Activated CD8-positive, alpha-beta T cell treated with anti-CD3 and anti-CD28 coated beads, Interleukin-2, amount 10 ng/mL, durations not matched to agents 7 days and 5 days (primary cell): Measurements from ENCODE around the gene CLEC20A. TPM values are rescaled to one million over a fixed set of nuclear protein-coding genes. Genes with fewer than 3 reads are reported as not detected.

Source experiments
- ATAC-seq: fragments of 150-1000 bp; cut with Tn5 transposase; one replicate; pipeline ENCODE4 v1.10.0; 2021; ENCODE audit warnings: moderate library complexity
- CTCF ChIA-PET: fragments of 350-600 bp; sonication (Branson Sonifier 250); formaldehyde crosslinking; loops from one replicate; lab custom pipeline; 2021; ENCODE audit warnings: antibody characterized with exemption; lab: Charles Lee
- POLR2A ChIA-PET: fragments of 350-600 bp; sonication (Branson Sonifier 250); formaldehyde crosslinking; loops from one replicate; lab custom pipeline; 2021; ENCODE audit warnings: antibody characterized with exemption; lab: Charles Lee
- DNase-seq: peaks from one replicate; pipeline ENCODE4 v3.0.0-alpha.2; 2020
- H3K27ac Mint-ChIP-seq: one replicate; pipeline ENCODE4 v1.8.0; 2021; ENCODE audit warnings: mild to moderate bottlenecking, mixed read lengths
- H3K27me3 Mint-ChIP-seq: one replicate; pipeline ENCODE4 v1.8.0; 2021; ENCODE audit warnings: low read depth, mixed read lengths
- H3K36me3 Mint-ChIP-seq: one replicate; pipeline ENCODE4 v1.8.0; 2021; ENCODE audit warnings: low read depth, mixed read lengths
- H3K4me1 Mint-ChIP-seq: one replicate; pipeline ENCODE4 v1.8.0; 2021; ENCODE audit warnings: low read depth, mixed read lengths
- H3K4me3 Mint-ChIP-seq: one replicate; pipeline ENCODE4 v1.8.0; 2021; ENCODE audit warnings: mild to moderate bottlenecking, mixed read lengths
- H3K9me3 Mint-ChIP-seq: one replicate; pipeline ENCODE4 v1.8.0; 2022; ENCODE audit warnings: mixed read lengths; ENCODE audit not compliant: insufficient read depth
- total RNA-seq, 2 experiments: library from RNA; stranded (reverse); gene quantifications; one replicate each; pipeline ENCODE4 v1.2.3, GENCODE V29; 2021

CLEC20A gene
- total RNA-seq, 2 experiments from 2014 or later = not detected

DNA sequence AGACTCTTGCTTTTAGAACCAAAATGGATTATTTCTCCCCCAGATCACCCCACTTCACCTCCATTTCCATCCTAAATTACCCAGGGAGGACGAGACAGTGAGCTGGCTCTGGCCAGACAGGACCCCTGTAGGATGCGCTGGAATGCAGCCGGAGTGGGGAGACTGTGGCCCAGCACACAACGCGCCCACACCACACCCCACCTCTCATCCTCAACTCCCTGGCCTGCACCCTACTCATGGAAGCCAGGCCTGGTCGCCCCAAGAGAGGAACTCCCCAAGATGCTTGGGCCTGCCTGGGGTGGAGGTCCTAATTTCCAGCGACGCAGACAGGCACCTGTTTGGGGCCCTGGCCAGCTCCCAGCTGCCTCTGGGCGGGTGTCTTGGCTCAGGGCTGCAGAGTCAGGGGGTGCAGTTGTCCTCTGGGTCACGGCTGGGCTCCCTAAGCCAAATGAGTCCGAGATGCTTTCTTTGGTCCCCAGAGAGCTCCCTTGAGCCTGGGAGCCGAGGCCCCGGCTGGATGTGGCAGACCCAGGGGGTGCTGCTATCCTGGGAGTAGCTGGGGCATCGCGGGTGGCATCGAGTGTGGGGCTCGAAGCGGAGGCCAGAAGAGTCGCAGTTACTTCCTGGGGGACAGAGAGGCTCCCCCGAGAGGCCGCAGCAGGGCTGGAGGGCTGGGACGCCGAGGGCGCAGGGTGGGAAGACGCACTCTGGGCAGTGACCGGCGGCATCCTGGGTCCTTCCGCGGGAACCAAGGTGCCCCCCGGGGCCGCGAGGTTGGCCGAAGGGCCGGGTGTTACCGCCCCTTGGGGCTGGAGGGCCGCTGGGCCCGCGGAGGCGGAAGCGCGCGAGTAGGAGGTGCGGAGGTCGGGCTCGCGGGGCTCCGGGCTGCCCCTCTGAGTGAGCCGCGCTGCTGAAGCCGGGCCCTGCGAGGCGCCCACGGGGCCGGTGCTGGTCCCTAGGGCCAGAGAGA, 10.4 kb downstream of the CLEC20A start:
- no peaks in the 10 kb centered on the region for H3K9me3 Mint-ChIP-seq
- no peaks in the 10 kb centered on the region for H3K4me1 Mint-ChIP-seq
- no peaks in the 10 kb centered on the region for H3K27me3 Mint-ChIP-seq
- DNase-seq = no peak
- H3K4me3 Mint-ChIP-seq = no peak overlapping the region
- no peak overlapping the region for H3K27ac Mint-ChIP-seq
- ChIA-PET CTCF (interaction anchor here (1.4 kb wide), 1 partner anchor 16 kb away, joined by 3 read pairs; no protein-coding TSS in a partner anchor), POLR2A (no interaction called here)
- no peaks in the 10 kb centered on the region for H3K36me3 Mint-ChIP-seq
- no peak for ATAC-seq

DNA sequence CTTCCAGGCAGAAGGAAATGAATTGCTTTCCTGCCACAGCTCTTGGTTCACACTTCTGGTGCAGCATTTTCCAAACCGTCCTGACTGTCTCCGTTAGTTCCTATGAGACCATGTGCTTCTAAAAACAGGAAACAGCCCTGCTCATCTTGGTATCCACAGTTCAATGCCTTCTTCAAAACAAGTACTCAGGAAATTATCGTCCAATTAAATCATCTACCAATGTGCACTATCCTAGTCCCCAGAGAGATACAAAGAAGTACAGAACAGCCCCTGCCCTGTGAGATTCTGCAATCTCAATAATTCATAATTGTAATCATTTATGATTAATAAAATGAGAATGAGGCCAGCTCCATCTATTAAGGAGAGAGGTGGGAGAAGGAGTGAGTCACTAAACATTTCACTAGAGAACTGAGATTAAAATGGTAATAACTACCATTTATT, 11.2 kb downstream of the CLEC20A start:
- Mint-ChIP-seq H3K27me3 (no peaks in the 10 kb centered on the region), H3K36me3 (no peaks in the 10 kb centered on the region), H3K4me3 (no peak overlapping the region), H3K4me1 (no peaks in the 10 kb centered on the region), H3K27ac (no peak overlapping the region), H3K9me3 (no peaks in the 10 kb centered on the region)
- ATAC-seq (no peak), DNase-seq (no peak)
- CTCF ChIA-PET = no interaction called here
- POLR2A ChIA-PET = no interaction called here

DNA sequence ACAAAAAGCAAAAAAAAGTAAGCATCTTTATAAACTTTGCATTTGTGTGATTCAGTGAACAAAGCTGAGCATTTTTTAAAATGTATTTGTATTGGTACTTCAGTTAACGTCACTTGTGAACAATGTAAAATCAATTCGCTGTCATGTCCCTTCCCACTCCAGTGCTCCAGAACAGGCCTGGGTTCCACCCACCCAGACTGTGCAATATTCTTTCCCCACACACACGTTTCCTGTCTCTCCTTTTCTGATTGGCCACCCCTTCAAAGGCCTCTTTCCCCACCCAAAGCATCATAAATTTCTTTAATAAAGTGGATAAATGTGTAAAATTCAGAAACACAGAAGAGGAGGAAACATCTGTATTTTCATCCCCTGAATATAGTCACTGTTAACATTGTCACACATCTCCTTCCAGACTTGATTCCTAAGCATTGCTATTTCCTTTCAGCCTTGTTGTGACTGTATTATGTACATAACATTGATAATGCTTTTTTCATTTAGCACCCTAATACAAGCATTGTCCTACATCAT, 12.0 kb downstream of the CLEC20A start:
- Mint-ChIP-seq H3K36me3 (no peaks in the 10 kb centered on the region), H3K9me3 (no peaks in the 10 kb centered on the region), H3K27ac (no peak overlapping the region), H3K27me3 (no peaks in the 10 kb centered on the region), H3K4me1 (no peaks in the 10 kb centered on the region), H3K4me3 (no peak overlapping the region)
- ChIA-PET POLR2A (no interaction called here), CTCF (no interaction called here)
- DNase-seq (no peak), ATAC-seq (no peak)

DNA sequence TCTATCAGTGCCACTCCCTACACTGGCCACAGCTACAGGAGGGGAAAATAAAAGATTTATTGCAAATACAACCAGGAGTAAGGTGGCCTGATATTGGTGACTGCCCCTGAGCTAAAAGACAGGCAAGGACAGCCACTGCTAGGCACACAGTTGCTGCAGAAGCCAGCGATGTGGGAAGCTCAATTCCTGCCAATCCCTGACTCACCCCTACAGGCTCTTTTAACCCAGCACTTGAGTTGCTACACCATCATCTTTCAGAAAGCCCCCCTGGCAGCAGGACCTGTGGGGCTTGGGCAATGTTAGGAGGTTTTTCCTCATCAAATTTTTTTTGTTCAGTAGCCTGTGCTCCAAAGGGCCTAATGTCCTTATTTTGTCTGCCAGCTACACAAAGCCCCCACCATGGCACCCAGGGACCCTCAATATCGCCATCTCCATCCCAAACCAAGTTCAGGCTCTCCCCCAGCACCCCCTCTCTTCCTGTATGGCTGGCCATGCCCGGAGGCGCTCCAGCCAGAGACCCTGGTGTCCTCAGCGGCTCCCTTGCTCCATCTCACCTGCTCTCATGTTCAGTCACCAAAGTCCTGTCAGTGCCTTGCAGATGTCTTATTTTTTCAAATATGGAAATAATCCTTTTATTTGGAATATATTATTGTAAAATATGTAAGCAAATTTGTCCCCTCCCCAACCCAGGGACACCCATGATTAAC, 13.4 kb downstream of the CLEC20A start:
- Mint-ChIP-seq H3K27me3 (no peaks in the 10 kb centered on the region), H3K36me3 (no peaks in the 10 kb centered on the region), H3K4me1 (no peaks in the 10 kb centered on the region), H3K4me3 (no peak overlapping the region), H3K9me3 (no peaks in the 10 kb centered on the region), H3K27ac (no peak overlapping the region)
- ATAC-seq (no peak), DNase-seq (no peak)
- POLR2A ChIA-PET = no interaction called here
- CTCF ChIA-PET = no interaction called here

DNA sequence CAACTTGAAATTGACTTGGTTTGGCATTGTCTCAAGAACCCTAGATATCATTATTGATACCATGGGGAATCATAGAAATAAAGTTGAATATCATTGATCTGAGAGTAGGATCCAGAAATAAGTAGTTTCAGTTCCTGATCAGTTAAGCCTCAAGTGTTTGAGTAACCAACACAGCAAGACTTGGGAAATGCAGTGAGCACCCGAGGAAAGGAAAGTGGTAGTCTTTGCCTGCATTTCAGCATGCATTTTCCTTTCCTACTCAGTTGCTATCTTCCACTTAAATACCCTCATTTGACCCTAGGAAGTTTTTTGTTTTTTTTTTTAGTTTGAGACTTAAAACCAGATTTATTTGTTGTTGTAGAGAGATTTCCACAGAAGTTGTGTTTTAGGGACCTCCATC, 18.9 kb downstream of the CLEC20A start:
- Mint-ChIP-seq H3K27ac (no peak overlapping the region), H3K27me3 (peaks cover 12% of the 10 kb centered on the region), H3K36me3 (no peaks in the 10 kb centered on the region), H3K9me3 (no peaks in the 10 kb centered on the region), H3K4me1 (no peaks in the 10 kb centered on the region), H3K4me3 (no peak overlapping the region)
- DNase-seq (no peak), ATAC-seq (no peak)
- CTCF ChIA-PET = no interaction called here
- POLR2A ChIA-PET = no interaction called here

DNA sequence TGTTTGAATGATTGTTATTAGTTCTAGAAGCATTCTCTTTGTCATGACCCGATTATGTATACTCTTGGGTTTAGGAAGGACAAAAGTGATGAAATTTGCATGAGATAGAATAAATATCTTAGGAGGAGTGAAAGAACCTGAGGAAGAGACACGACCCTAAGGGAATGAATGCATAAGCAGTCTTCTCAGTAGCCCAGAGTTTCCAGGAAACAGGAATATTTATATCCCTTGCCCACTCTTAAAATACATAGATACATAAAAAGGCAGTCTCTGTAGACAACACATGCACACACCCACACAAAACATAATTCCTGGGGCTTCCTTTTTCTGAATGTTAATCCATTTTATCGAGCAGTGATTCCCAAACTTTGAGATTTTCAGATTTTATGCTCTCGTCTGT, 19.4 kb downstream of the CLEC20A start:
- no peaks in the 10 kb centered on the region for H3K4me1 Mint-ChIP-seq
- no peak overlapping the region for H3K4me3 Mint-ChIP-seq
- H3K9me3 Mint-ChIP-seq = no peaks in the 10 kb centered on the region
- H3K27ac Mint-ChIP-seq = no peak overlapping the region
- DNase-seq (no peak), ATAC-seq (no peak)
- ChIA-PET CTCF (no interaction called here), POLR2A (no interaction called here)
- no peaks in the 10 kb centered on the region for H3K36me3 Mint-ChIP-seq
- peaks cover 12% of the 10 kb centered on the region for H3K27me3 Mint-ChIP-seq

DNA sequence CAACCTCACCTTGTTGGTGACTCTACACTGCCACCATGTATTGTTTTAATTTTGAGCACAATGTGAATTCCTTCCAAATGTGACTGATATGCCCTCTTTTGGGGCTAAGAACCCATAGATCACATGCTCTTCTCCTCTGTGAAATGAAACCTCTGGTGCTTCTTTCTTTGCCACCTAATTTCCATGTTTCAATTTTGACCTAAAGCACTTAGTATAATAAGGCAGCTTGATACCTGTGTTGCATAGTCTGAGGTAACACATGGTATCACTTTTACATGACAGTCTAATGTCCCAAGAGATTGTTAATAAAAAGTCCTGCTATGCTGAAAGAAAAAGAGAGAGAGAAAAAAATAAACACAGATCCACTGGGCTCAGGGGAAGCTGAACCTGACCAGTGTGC, 24.2 kb downstream of the CLEC20A start:
- Mint-ChIP-seq H3K27me3 (peaks cover 12% of the 10 kb centered on the region), H3K4me1 (no peaks in the 10 kb centered on the region), H3K27ac (no peak overlapping the region), H3K9me3 (no peaks in the 10 kb centered on the region), H3K4me3 (no peak overlapping the region), H3K36me3 (no peaks in the 10 kb centered on the region)
- DNase-seq (no peak), ATAC-seq (no peak)
- ChIA-PET CTCF (no interaction called here), POLR2A (no interaction called here)

DNA sequence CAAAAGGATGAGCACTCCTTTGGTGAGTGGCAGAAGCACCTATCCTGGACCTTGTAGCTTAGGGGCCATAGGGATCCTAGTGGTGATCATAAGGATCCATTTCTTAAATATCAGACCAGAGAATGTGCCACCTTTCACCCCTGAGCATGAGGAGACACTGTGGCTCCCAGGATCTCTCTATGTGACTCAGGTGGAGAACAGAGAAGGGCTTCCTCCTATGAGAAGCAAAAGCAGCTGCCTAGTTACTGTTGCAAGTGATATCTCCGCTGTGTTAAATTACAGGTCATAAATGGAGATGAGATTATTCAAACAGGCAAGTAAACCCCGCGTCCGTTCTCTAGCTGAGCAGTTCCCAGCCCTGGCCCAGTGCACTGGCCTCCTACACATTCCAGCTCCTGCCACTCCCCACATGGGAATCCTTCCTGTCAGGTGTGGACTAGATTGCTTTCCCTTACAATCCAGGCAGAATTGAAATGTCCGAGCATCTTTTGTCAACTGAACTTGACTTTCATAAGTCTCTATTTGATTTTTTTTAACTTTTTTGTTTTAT, 26.3 kb downstream of the CLEC20A start:
- ATAC-seq = no peak
- H3K4me3 Mint-ChIP-seq = no peak overlapping the region
- no peaks in the 10 kb centered on the region for H3K4me1 Mint-ChIP-seq
- CTCF ChIA-PET = interaction anchor here (1.4 kb wide), 1 partner anchor 32 kb away, joined by 5 read pairs; no protein-coding TSS in a partner anchor
- H3K27ac Mint-ChIP-seq = no peak overlapping the region
- POLR2A ChIA-PET = no interaction called here
- no peak for DNase-seq
- H3K9me3 Mint-ChIP-seq = no peaks in the 10 kb centered on the region
- H3K27me3 Mint-ChIP-seq = peaks cover 6% of the 10 kb centered on the region
- H3K36me3 Mint-ChIP-seq = no peaks in the 10 kb centered on the region

DNA sequence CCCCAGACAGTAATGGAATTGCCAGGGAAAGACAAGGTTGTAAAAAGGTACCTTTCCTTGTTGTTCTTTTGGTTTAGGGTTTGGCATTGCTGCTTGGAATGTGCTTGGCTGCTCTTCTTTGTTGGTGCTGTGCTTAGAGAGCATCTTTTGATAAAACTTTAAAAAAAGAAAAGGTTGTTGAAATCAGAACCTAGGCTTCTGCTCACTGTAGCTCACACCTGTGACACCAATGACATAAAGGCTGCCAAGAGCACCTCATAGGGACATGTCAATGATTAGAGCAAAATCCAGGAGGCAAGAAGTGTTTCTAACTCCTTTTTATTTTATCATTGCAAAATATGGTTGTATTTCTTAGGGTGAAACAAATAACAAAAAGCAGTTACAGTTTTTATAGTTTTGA, 28.9 kb downstream of the CLEC20A start:
- Mint-ChIP-seq H3K4me1 (no peaks in the 10 kb centered on the region), H3K4me3 (no peak overlapping the region), H3K36me3 (no peaks in the 10 kb centered on the region), H3K9me3 (no peaks in the 10 kb centered on the region), H3K27me3 (peaks cover 2% of the 10 kb centered on the region), H3K27ac (no peak overlapping the region)
- no peak for DNase-seq
- ChIA-PET POLR2A (no interaction called here), CTCF (no interaction called here)
- ATAC-seq = no peak

DNA sequence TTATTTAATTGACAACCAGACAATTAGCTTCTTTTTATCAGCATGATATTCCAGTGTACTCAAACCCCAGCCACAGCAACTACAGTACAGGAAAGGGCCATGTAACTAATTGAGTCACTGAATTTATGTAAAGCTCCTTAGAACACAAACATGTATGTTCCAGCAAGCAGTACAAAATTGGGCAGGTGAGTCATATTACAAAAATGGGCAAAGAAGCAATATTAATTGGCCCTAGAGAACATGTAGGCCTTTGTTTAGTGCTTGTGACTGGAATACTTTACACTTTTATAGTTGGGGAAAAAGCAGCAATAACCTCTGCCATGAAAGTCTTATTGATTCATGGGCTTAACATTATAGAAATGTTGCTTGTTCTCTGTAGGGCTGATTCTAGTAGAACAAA, 31.8 kb downstream of the CLEC20A start:
- Mint-ChIP-seq H3K4me1 (no peaks in the 10 kb centered on the region), H3K36me3 (no peaks in the 10 kb centered on the region), H3K4me3 (no peak overlapping the region), H3K27ac (no peak overlapping the region), H3K27me3 (peaks cover 2% of the 10 kb centered on the region), H3K9me3 (no peaks in the 10 kb centered on the region)
- CTCF ChIA-PET = no interaction called here
- POLR2A ChIA-PET = no interaction called here
- DNase-seq = no peak
- ATAC-seq = no peak

DNA sequence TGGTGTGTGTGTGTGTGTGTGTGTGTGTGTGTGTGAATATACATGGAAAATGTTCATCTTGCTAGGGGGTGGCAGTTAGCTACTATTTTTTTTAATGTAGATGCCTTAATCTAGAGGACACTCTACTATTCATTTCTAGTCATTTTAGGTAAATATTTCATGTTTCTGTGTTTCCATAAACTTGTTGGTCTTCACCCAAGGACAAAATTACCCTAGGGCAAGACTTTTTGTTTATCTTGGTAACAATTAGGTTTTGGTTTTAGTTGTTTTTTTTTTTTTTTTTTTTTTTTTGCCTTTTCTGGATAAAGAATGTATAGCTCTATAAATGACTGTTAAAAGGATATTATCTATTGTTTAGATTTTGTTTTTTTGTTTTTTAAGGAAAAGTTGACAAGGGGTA, 32.2 kb downstream of the CLEC20A start:
- ATAC-seq = no peak
- CTCF ChIA-PET = interaction anchor here (0.6 kb wide), 1 partner anchor 1109 kb away, joined by 3 read pairs; no protein-coding TSS in a partner anchor
- Mint-ChIP-seq H3K36me3 (no peaks in the 10 kb centered on the region), H3K4me1 (no peaks in the 10 kb centered on the region), H3K4me3 (no peak overlapping the region), H3K27ac (no peak overlapping the region), H3K9me3 (no peaks in the 10 kb centered on the region), H3K27me3 (peaks cover 2% of the 10 kb centered on the region)
- DNase-seq = no peak
- POLR2A ChIA-PET = no interaction called here
